GM12891 (cell line): ENCODE measurements around the gene UBE2K.

Source experiments
- POLR2A ChIP-seq: IDR thresholded peaks from 2 replicates; pipeline ENCODE4 v1.6.1; 2011; ENCODE audit warnings: low read depth, low read length, control low read depth
- POLR2AphosphoS5 ChIP-seq: IDR thresholded peaks from 2 replicates; pipeline ENCODE4 v1.6.1; 2011; ENCODE audit warnings: low read depth, low read length, control low read depth
- POU2F2 ChIP-seq: IDR thresholded peaks from 2 replicates; pipeline ENCODE4 v1.6.1; 2011; ENCODE audit warnings: low read depth, mild to moderate bottlenecking, control low read depth, low read length, moderate library complexity
- SPI1 ChIP-seq: IDR thresholded peaks from 2 replicates; pipeline ENCODE4 v1.6.1; 2011; ENCODE audit warnings: low read depth, low read length, control low read depth
- TAF1 ChIP-seq: IDR thresholded peaks from 2 replicates; pipeline ENCODE4 v1.6.1; 2011; ENCODE audit warnings: low read depth, low read length, control low read depth

- TF ChIP-seq POLR2A (no peak), POLR2AphosphoS5 (no peak), TAF1 (no peak), SPI1 (no peak), POU2F2 (no peak)
These were observed 32.1 kb downstream of the UBE2K start for GRCh38 chr4:39730072-39730471.
